ENCODE results near the gene MYO15A. TPM values are rescaled to one million over a fixed set of nuclear protein-coding genes. Genes with fewer than 3 reads are reported as not detected.

The MYO15A gene
- total RNA-seq, 1 donor = 1.1 TPM

DNA sequence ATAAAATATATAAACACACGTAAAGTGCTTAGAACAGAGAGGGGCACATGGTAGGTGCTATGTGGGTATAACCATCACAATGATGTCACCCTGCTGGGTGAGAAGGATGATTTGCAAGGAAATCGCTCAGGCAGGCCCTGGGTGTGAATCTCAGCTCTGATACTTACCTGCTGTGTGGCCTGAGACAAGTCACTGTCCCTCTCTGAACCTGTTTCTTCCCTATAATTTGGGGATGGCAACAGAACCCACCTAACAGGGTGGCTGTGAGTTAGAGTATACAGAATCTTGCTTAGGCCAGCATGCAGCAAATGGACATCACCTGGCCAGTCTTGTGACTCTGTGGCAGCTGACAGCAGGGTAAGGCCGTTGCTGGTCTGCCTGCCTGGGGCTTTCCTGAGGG is 38.4 kb downstream of the MYO15A start:
- no peak overlapping the region for H3K27ac ChIP-seq (ENCODE audit: low read depth, low read length)
- no peaks in the 10 kb centered on the region for H3K79me2 ChIP-seq (ENCODE audit: insufficient read depth, low read length)
- peaks cover 3% of the 10 kb centered on the region for H3K27me3 ChIP-seq (ENCODE audit: insufficient read depth, low read length)
- no peaks in the 10 kb centered on the region for H3K9me3 ChIP-seq (ENCODE audit: low read depth, low read length)
- H4K20me1 ChIP-seq (ENCODE audit: insufficient read depth, low read length) = no peaks in the 10 kb centered on the region
- H3K4me2 ChIP-seq (ENCODE audit: insufficient read depth, low read length) = no peak overlapping the region
- no peak overlapping the region for H2AFZ ChIP-seq (ENCODE audit: low read length)
- TF ChIP-seq, protein P1, sequence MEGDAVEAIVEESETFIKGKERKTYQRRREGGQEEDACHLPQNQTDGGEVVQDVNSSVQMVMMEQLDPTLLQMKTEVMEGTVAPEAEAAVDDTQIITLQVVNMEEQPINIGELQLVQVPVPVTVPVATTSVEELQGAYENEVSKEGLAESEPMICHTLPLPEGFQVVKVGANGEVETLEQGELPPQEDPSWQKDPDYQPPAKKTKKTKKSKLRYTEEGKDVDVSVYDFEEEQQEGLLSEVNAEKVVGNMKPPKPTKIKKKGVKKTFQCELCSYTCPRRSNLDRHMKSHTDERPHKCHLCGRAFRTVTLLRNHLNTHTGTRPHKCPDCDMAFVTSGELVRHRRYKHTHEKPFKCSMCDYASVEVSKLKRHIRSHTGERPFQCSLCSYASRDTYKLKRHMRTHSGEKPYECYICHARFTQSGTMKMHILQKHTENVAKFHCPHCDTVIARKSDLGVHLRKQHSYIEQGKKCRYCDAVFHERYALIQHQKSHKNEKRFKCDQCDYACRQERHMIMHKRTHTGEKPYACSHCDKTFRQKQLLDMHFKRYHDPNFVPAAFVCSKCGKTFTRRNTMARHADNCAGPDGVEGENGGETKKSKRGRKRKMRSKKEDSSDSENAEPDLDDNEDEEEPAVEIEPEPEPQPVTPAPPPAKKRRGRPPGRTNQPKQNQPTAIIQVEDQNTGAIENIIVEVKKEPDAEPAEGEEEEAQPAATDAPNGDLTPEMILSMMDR (IDR thresholded peaks at IDR 0.05; ENCODE audit: extremely low read depth, low read depth, low read length) = no peak
- no peak for DNase-seq (ENCODE audit: insufficient read length, low spot score, missing footprints)
- H3K36me3 ChIP-seq (ENCODE audit: insufficient read depth, low read length) = no peaks in the 10 kb centered on the region
- H3K4me1 ChIP-seq (ENCODE audit: insufficient read depth, low read length) = no peaks in the 10 kb centered on the region
- no peak overlapping the region for H3K4me3 ChIP-seq (ENCODE audit: insufficient read depth, low read length)

DNA sequence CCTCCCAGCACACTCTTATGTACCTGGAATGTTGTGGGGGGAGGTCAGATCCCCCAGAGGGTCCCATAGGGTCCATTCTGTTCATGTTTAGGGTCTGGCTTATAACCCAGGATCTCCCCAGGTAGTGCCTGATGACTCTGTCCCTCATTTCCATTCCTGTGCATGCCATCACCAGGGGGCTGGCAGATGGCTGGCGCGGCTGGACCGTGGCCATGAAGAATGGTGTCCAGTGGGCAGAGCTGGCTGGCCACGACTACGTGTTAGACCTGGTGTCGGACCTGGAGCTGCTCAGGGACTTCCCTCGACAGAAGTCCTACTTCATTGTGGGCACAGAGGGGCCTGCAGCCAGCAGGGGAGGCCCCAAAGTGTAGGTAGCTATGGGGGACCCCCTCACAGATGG is 40.0 kb downstream of the MYO15A start:
- Histone ChIP-seq H3K4me1 (ENCODE audit: insufficient read depth, low read length) (peaks cover 5% of the 10 kb centered on the region), H3K4me2 (ENCODE audit: insufficient read depth, low read length) (no peak overlapping the region), H2AFZ (ENCODE audit: low read length) (no peak overlapping the region), H3K36me3 (ENCODE audit: insufficient read depth, low read length) (no peaks in the 10 kb centered on the region), H3K27me3 (ENCODE audit: insufficient read depth, low read length) (peaks cover 3% of the 10 kb centered on the region), H3K79me2 (ENCODE audit: insufficient read depth, low read length) (no peaks in the 10 kb centered on the region), H3K4me3 (ENCODE audit: insufficient read depth, low read length) (no peak overlapping the region), H3K27ac (ENCODE audit: low read depth, low read length) (no peak overlapping the region), H4K20me1 (ENCODE audit: insufficient read depth, low read length) (no peaks in the 10 kb centered on the region), H3K9me3 (ENCODE audit: low read depth, low read length) (no peaks in the 10 kb centered on the region)
- no peak for DNase-seq (ENCODE audit: insufficient read length, low spot score, missing footprints)
- TF ChIP-seq, protein P1 (IDR thresholded peaks at IDR 0.05; ENCODE audit: extremely low read depth, low read depth, low read length) = no peak

DNA sequence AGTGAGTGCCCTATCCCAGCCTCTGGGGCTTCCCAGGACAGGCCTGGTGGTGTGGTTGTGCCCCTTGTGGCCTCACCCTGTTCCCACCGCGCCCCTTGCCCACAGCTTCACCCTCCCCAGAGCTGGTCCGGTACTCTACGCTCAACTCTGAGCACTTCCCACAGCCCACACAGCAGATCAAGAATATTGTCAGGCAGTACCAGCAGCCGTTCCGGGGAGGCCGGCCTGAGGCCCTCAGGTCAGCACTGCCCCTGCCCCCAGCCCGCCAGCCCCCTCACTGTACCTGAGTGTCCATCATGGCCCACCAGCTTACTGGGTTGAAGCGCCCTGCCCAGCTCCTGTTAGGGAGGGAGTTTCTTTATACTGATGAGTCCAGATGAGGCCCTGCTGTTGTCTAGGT is 42.7 kb downstream of the MYO15A start:
- Histone ChIP-seq H3K4me2 (ENCODE audit: insufficient read depth, low read length) (no peak overlapping the region), H4K20me1 (ENCODE audit: insufficient read depth, low read length) (no peaks in the 10 kb centered on the region), H3K9me3 (ENCODE audit: low read depth, low read length) (no peaks in the 10 kb centered on the region), H3K27ac (ENCODE audit: low read depth, low read length) (no peak overlapping the region), H3K27me3 (ENCODE audit: insufficient read depth, low read length) (no peaks in the 10 kb centered on the region), H2AFZ (ENCODE audit: low read length) (no peak overlapping the region), H3K36me3 (ENCODE audit: insufficient read depth, low read length) (no peaks in the 10 kb centered on the region), H3K4me1 (ENCODE audit: insufficient read depth, low read length) (peaks cover 5% of the 10 kb centered on the region), H3K4me3 (ENCODE audit: insufficient read depth, low read length) (no peak overlapping the region), H3K79me2 (ENCODE audit: insufficient read depth, low read length) (no peaks in the 10 kb centered on the region)
- TF ChIP-seq, protein P1 (IDR thresholded peaks at IDR 0.05; ENCODE audit: extremely low read depth, low read depth, low read length) = no peak
- no peak for DNase-seq (ENCODE audit: insufficient read length, low spot score, missing footprints)

DNA sequence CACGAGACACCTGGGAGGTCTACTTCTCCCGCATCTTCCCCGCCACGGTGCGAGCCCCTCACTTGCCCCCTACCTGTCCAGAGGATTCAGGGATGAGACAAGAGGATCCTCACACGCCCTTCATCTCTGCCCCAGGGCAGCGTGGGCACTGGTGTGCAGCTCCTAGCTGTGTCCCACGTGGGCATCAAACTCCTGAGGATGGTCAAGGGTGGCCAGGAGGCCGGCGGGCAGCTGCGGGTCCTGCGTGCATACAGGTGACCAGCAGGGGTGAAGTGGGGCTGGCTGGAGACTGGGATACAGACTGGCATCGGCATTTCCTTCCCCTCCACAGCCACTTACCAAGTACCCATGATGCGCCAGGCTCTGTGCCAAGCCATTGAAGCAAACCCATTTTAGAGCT is 46.6 kb downstream of the MYO15A start:
- no peaks in the 10 kb centered on the region for H3K36me3 ChIP-seq (ENCODE audit: insufficient read depth, low read length)
- no peak overlapping the region for H3K4me3 ChIP-seq (ENCODE audit: insufficient read depth, low read length)
- TF ChIP-seq, protein P1 (IDR thresholded peaks at IDR 0.05; ENCODE audit: extremely low read depth, low read depth, low read length) = no peak
- no peaks in the 10 kb centered on the region for H3K9me3 ChIP-seq (ENCODE audit: low read depth, low read length)
- no peak for DNase-seq (ENCODE audit: insufficient read length, low spot score, missing footprints)
- no peaks in the 10 kb centered on the region for H4K20me1 ChIP-seq (ENCODE audit: insufficient read depth, low read length)
- H3K27me3 ChIP-seq (ENCODE audit: insufficient read depth, low read length) = no peaks in the 10 kb centered on the region
- H3K27ac ChIP-seq (ENCODE audit: low read depth, low read length) = no peak overlapping the region
- peaks cover 14% of the 10 kb centered on the region for H3K4me1 ChIP-seq (ENCODE audit: insufficient read depth, low read length)
- no peak overlapping the region for H3K4me2 ChIP-seq (ENCODE audit: insufficient read depth, low read length)
- no peak overlapping the region for H2AFZ ChIP-seq (ENCODE audit: low read length)
- H3K79me2 ChIP-seq (ENCODE audit: insufficient read depth, low read length) = no peaks in the 10 kb centered on the region
